Subcutaneous adipose tissue (tissue), 4 donors: ENCODE results near the gene NFIC. TPM values are rescaled to one million over a fixed set of nuclear protein-coding genes. Genes with fewer than 3 reads are reported as not detected.

Experiments
- CTCF ChIP-seq: fragments of 450-650 bp; IDR thresholded peaks from one replicate; pipeline ENCODE4 v1.5.1; 2016; ENCODE audit warnings: low read depth, mild to moderate bottlenecking, control low read depth, antibody characterized with exemption, moderate library complexity
- total RNA-seq, 4 donors: library from RNA; depleted of rRNA; stranded (reverse); fragments of >200 nt; gene quantifications; one replicate each; pipeline ENCODE4 v1.1.0, GENCODE V29; 2016

NFIC gene
- total RNA-seq, 4 donors from 2014 or later = 45.2 to 191 (median 76.8) TPM

GRCh38 chr19:3348042-3348441 lies 18.3 kb upstream of the NFIC start:
- TF ChIP-seq CTCF = no peak

GRCh38 chr19:3350014-3350663 lies 16.2 kb upstream of the NFIC start:
- no peak for TF ChIP-seq CTCF

- no peak for TF ChIP-seq CTCF
Observed at GRCh38 chr19:3351702-3352447, 14.5 kb upstream of the NFIC start.

- TF ChIP-seq CTCF = no peak
Observed at GRCh38 chr19:3353493-3353892, 12.9 kb upstream of the NFIC start.

- no peak for TF ChIP-seq CTCF
Observed at GRCh38 chr19:3356805-3357204, 9.6 kb upstream of the NFIC start.

- TF ChIP-seq CTCF = no peak
Observed at GRCh38 chr19:3357271-3357991, 9.0 kb upstream of the NFIC start.
